SK-N-SH (cell line): ENCODE results near the gene HSD11B2. TPM values are rescaled to one million over a fixed set of nuclear protein-coding genes. Genes with fewer than 3 reads are reported as not detected.

Experiments used
- CTCF ChIA-PET: fragments of 300-600, 350-600 bp; formaldehyde crosslinking; extraction: SDS; loops from one replicate; lab custom pipeline; 2021; lab: Yijun Ruan, JAX
- POLR2A ChIA-PET: fragments of 350-600 bp; sonication (Branson Sonifier 250); formaldehyde crosslinking; extraction: SDS; loops from one replicate; lab custom pipeline; 2020; ENCODE audit warnings: antibody characterized with exemption, inconsistent platforms; lab: Yijun Ruan, JAX
- DNase-seq: peaks from one replicate; pipeline ENCODE4 v3.0.0; 2012
- H2AFZ ChIP-seq: fragments of 200-600 bp; sonication (generic); 2 replicates; pipeline ENCODE4 v1.8.1; 2016; ENCODE audit warnings: antibody characterized with exemption, mild to moderate bottlenecking, low read depth
- H3F3A ChIP-seq: fragments of 200-600 bp; sonication (generic); replicated peaks from 2 replicates; pipeline ENCODE3; 2016; ENCODE audit warnings: antibody characterized with exemption, mild to moderate bottlenecking; ENCODE audit not compliant: insufficient read depth
- H3K27ac ChIP-seq, 2 experiments: fragments of 200-500 bp in 1 of 2; fragments of 200-600 bp in 1 of 2; sonication (Bioruptor generic) in 1 of 2; sonication (generic), shearing (Covaris generic) in 1 of 2; 2 replicates each; pipeline versions ENCODE4 v1.5.1 to v1.6.1; 2014 to 2016; ENCODE audit warnings: low read depth in 2 of 2, inconsistent platforms in 1 of 2, low read length in 1 of 2, mild to moderate bottlenecking in 1 of 2, mixed read lengths in 1 of 2
- H3K27me3 ChIP-seq: fragments of 200-600 bp; sonication (generic), shearing (Covaris generic); 2 replicates; pipeline ENCODE4 v1.6.1; 2016; ENCODE audit warnings: mixed run types; ENCODE audit not compliant: insufficient read depth
- H3K36me3 ChIP-seq, 2 experiments: fragments of 200-500 bp in 1 of 2; fragments of 200-600 bp in 1 of 2; sonication (Bioruptor generic) in 1 of 2; sonication (generic) in 1 of 2; replicated peaks in 1 of 2; 2 replicates each; pipeline versions ENCODE3 to v1.5.1; 2014 to 2016; ENCODE audit warnings: low read length in 1 of 2, mild to moderate bottlenecking in 1 of 2; ENCODE audit not compliant: insufficient read depth in 2 of 2, control insufficient read depth in 1 of 2
- H3K4me1 ChIP-seq, 2 experiments: fragments of 200-500 bp in 1 of 2; fragments of 200-600 bp in 1 of 2; sonication (Bioruptor generic) in 1 of 2; sonication (generic), shearing (Covaris generic) in 1 of 2; 2 replicates each; pipeline versions ENCODE4 v1.5.1 to v1.6.1; 2014 to 2016; ENCODE audit warnings: low read depth in 1 of 2, low read length in 1 of 2, mixed run types in 1 of 2; ENCODE audit not compliant: insufficient read depth in 2 of 2, control insufficient read depth in 1 of 2
- H3K4me2 ChIP-seq: fragments of 200-600 bp; sonication (generic), shearing (Covaris generic); 2 replicates; pipeline ENCODE4 v1.6.1; 2017; ENCODE audit warnings: mixed run types
- H3K4me3 ChIP-seq, 2 experiments: fragments of 200-500 bp in 1 of 2; fragments of 200-600 bp in 1 of 2; sonication (Bioruptor generic) in 1 of 2; sonication (generic), shearing (Covaris generic) in 1 of 2; 2 replicates each; pipeline versions ENCODE4 v1.5.1 to v1.8.1; 2014 to 2016; ENCODE audit warnings: low read depth in 2 of 2, inconsistent platforms in 1 of 2, low read length in 1 of 2, mild to moderate bottlenecking in 1 of 2, mixed read lengths in 1 of 2, moderate library complexity in 1 of 2
- H3K79me2 ChIP-seq: fragments of 200-600 bp; sonication (generic); 2 replicates; pipeline ENCODE4 v1.8.1; 2017; ENCODE audit warnings: mild to moderate bottlenecking; ENCODE audit not compliant: insufficient read depth
- H3K9ac ChIP-seq: fragments of 200-600 bp; sonication (generic); 2 replicates; pipeline ENCODE4 v1.6.1; 2017; ENCODE audit warnings: mixed run types
- H3K9me2 ChIP-seq: fragments of 200-600 bp; sonication (generic); 2 replicates; pipeline ENCODE4 v1.6.1; 2017; ENCODE audit warnings: mixed run types
- H3K9me3 ChIP-seq: fragments of 200-600 bp; sonication (generic); 2 replicates; pipeline ENCODE4 v1.6.1; 2017; ENCODE audit warnings: mixed run types, mild to moderate bottlenecking, moderate library complexity
- H4K20me1 ChIP-seq: fragments of 200-600 bp; sonication (generic); 2 replicates; pipeline ENCODE4 v1.6.1; 2017; ENCODE audit warnings: mild to moderate bottlenecking, mixed run types; ENCODE audit not compliant: insufficient read depth
- EZH2phosphoT487 ChIP-seq: fragments of 200-600 bp; sonication (generic); IDR thresholded peaks from 2 replicates; pipeline ENCODE4 v1.6.1; 2017; ENCODE audit warnings: low read depth, mixed run types, mild to moderate bottlenecking, antibody characterized with exemption, moderate library complexity, borderline replicate concordance
- FOXJ3 ChIP-seq: sonication (generic); formaldehyde crosslinking; IDR thresholded peaks from 2 replicates; pipeline ENCODE4 v1.5.1; 2020; ENCODE audit warnings: mild to moderate bottlenecking, missing genetic modification reagents
- JUND ChIP-seq: IDR thresholded peaks from 2 replicates; pipeline ENCODE4 v1.4.0; 2012
- NFIC ChIP-seq: IDR thresholded peaks from 2 replicates; pipeline ENCODE4 v1.4.0; 2012; ENCODE audit warnings: borderline replicate concordance
- NRF1 ChIP-seq: IDR thresholded peaks from 2 replicates; pipeline ENCODE4 v1.6.1; 2012; ENCODE audit warnings: low read depth, mild to moderate bottlenecking, low read length
- POLR2AphosphoS5 ChIP-seq: IDR thresholded peaks from 2 replicates; pipeline ENCODE4 v1.6.1; 2012; ENCODE audit warnings: low read depth, low read length
- RAD21 ChIP-seq: IDR thresholded peaks from 2 replicates; pipeline ENCODE4 v1.6.1; 2012; ENCODE audit warnings: mild to moderate bottlenecking, low read length
- RCOR1 ChIP-seq: fragments of 150-350 bp; IDR thresholded peaks from 2 replicates; pipeline ENCODE4 v1.6.1; 2017; ENCODE audit warnings: antibody characterized with exemption, low read length
- RFX5 ChIP-seq: IDR thresholded peaks from 2 replicates; pipeline ENCODE4 v1.6.1; 2012; ENCODE audit warnings: mild to moderate bottlenecking, improper control_type of control experiment, low read length
- SIN3A ChIP-seq: IDR thresholded peaks from 2 replicates; pipeline ENCODE4 v1.6.1; 2012; ENCODE audit warnings: low read depth, mild to moderate bottlenecking, low read length, moderate library complexity, borderline replicate concordance
- SMC3 ChIP-seq: IDR thresholded peaks from 2 replicates; pipeline ENCODE4 v1.6.1; 2012; ENCODE audit warnings: low read depth, low read length, improper control_type of control experiment
- TAF1 ChIP-seq: IDR thresholded peaks from 2 replicates; pipeline ENCODE4 v1.6.1; 2012; ENCODE audit warnings: low read depth, mild to moderate bottlenecking, low read length, moderate library complexity, borderline replicate concordance
- WGBS: methylation state at CpG from one replicate; pipeline ENCODE4 v1.1.6; 2017; ENCODE audit warnings: low lambda C conversion rate; 5-methylcytosine and 5-hydroxymethylcytosine counted together
- polyA plus RNA-seq, 3 experiments: library from polyadenylated mRNA; depleted of rRNA; stranded (reverse); fragments of >200 nt; gene quantifications; 2 replicates each; pipeline ENCODE4 v1.2.3, GENCODE V29; 2012
- TF ChIP-seq, protein P1 (sequence below): IDR thresholded peaks from 2 replicates; pipeline ENCODE4 v1.4.0; 2012; ENCODE audit warnings: low read depth, borderline replicate concordance
- TF ChIP-seq, protein P2 (sequence below): fragments of 200-600 bp; sonication (generic); IDR thresholded peaks from 2 replicates; pipeline ENCODE4 v1.6.1; 2017; ENCODE audit warnings: antibody characterized with exemption, mild to moderate bottlenecking, moderate library complexity
- TF ChIP-seq, protein P3 (sequence below): fragments of 150-350 bp; IDR thresholded peaks from 2 replicates; pipeline ENCODE4 v1.6.1; 2016; ENCODE audit warnings: mild to moderate bottlenecking, low read depth, low read length
- TF ChIP-seq, protein P4 (sequence below): IDR thresholded peaks from 2 replicates; pipeline ENCODE4; 2012
- TF ChIP-seq, protein P5 (sequence below): fragments of 150-350 bp; IDR thresholded peaks from 2 replicates; pipeline ENCODE4 v1.6.1; 2017; ENCODE audit warnings: antibody characterized with exemption, low read length, low read depth, borderline replicate concordance

Gene HSD11B2
- polyA plus RNA-seq, 1 of the 3 experiments (the other 2 are of a cell fraction) = 0.23 TPM

DNA sequence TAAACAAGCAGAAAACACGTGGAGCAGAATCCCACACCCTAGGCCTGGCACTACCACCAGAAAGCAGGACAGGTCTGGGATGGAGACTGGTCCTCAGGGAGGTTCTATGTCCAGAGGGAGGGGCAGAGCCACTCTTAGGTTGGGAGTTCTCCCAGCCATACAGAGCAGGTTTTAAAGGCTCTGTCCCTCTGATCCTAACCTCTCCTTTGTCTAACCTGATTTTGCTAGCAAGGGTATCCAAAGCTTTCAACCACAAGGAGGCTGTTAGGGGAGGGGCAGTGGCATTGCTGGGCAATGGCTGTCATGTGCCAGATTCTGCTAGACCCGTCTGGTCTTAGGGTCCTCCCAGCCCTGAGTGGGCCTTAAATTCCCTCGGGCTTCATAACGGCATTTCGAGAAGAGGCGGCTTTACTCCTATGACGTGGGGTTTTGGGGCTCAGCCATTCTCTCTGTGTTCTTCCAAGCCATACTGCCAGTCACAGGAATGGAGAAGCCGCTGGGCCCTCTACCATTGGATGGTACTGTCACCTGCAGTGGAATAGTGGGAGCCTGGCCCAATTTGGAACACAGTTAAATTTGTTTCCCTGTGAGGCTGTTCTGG lies 43.3 kb upstream of the HSD11B2 start:
- Histone ChIP-seq H3F3A (peaks cover 6% of the 10 kb centered on the region), H4K20me1 (no peaks in the 10 kb centered on the region), H3K27ac (no peak overlapping the region), H3K27me3 (no peaks in the 10 kb centered on the region), H3K4me1 (peaks cover 4 to 29% of the 10 kb centered on the region in 2 experiments; a peak in 2 of 4 replicates), H3K36me3 (no peaks in the 10 kb centered on the region), H3K9me2 (no peaks in the 10 kb centered on the region), H3K79me2 (no peaks in the 10 kb centered on the region), H2AFZ (no peak overlapping the region), H3K4me2 (no peak overlapping the region), H3K4me3 (no peak overlapping the region), H3K9ac (no peak overlapping the region), H3K9me3 (no peaks in the 10 kb centered on the region)
- CTCF ChIA-PET = interaction anchor here (1.2 to 3.2 kb wide), 4 partner anchors 10 to 41 kb away, joined by 4 to 14 read pairs (median 8); partner anchors contain the start of gene ZDHHC1
- 37% methylated on average over 3 of the region's 8 CpGs for WGBS
- no peak for TF ChIP-seq NFIC
- TF ChIP-seq, protein P1, sequence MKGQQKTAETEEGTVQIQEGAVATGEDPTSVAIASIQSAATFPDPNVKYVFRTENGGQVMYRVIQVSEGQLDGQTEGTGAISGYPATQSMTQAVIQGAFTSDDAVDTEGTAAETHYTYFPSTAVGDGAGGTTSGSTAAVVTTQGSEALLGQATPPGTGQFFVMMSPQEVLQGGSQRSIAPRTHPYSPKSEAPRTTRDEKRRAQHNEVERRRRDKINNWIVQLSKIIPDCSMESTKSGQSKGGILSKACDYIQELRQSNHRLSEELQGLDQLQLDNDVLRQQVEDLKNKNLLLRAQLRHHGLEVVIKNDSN = no peak
- TF ChIP-seq RCOR1 = no peak
- no peak for TF ChIP-seq RAD21
- TF ChIP-seq POLR2AphosphoS5 = no peak
- no peak for TF ChIP-seq RFX5
- TF ChIP-seq, protein P2, sequence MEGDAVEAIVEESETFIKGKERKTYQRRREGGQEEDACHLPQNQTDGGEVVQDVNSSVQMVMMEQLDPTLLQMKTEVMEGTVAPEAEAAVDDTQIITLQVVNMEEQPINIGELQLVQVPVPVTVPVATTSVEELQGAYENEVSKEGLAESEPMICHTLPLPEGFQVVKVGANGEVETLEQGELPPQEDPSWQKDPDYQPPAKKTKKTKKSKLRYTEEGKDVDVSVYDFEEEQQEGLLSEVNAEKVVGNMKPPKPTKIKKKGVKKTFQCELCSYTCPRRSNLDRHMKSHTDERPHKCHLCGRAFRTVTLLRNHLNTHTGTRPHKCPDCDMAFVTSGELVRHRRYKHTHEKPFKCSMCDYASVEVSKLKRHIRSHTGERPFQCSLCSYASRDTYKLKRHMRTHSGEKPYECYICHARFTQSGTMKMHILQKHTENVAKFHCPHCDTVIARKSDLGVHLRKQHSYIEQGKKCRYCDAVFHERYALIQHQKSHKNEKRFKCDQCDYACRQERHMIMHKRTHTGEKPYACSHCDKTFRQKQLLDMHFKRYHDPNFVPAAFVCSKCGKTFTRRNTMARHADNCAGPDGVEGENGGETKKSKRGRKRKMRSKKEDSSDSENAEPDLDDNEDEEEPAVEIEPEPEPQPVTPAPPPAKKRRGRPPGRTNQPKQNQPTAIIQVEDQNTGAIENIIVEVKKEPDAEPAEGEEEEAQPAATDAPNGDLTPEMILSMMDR = no peak
- TF ChIP-seq NRF1 = no peak
- no peak for TF ChIP-seq TAF1
- no peak for TF ChIP-seq SIN3A
- TF ChIP-seq EZH2phosphoT487 = no peak
- no peak for TF ChIP-seq JUND
- no peak for TF ChIP-seq SMC3
- TF ChIP-seq, protein P3, sequence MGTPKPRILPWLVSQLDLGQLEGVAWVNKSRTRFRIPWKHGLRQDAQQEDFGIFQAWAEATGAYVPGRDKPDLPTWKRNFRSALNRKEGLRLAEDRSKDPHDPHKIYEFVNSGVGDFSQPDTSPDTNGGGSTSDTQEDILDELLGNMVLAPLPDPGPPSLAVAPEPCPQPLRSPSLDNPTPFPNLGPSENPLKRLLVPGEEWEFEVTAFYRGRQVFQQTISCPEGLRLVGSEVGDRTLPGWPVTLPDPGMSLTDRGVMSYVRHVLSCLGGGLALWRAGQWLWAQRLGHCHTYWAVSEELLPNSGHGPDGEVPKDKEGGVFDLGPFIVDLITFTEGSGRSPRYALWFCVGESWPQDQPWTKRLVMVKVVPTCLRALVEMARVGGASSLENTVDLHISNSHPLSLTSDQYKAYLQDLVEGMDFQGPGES = no peak
- TF ChIP-seq, protein P4, sequence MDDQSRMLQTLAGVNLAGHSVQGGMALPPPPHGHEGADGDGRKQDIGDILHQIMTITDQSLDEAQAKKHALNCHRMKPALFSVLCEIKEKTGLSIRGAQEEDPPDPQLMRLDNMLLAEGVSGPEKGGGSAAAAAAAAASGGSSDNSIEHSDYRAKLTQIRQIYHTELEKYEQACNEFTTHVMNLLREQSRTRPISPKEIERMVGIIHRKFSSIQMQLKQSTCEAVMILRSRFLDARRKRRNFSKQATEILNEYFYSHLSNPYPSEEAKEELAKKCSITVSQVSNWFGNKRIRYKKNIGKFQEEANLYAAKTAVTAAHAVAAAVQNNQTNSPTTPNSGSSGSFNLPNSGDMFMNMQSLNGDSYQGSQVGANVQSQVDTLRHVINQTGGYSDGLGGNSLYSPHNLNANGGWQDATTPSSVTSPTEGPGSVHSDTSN = no peak
- TF ChIP-seq FOXJ3 (CRISPR knock-in tag) = no peak
- TF ChIP-seq, protein P5, sequence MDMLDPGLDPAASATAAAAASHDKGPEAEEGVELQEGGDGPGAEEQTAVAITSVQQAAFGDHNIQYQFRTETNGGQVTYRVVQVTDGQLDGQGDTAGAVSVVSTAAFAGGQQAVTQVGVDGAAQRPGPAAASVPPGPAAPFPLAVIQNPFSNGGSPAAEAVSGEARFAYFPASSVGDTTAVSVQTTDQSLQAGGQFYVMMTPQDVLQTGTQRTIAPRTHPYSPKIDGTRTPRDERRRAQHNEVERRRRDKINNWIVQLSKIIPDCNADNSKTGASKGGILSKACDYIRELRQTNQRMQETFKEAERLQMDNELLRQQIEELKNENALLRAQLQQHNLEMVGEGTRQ = no peak
- POLR2A ChIA-PET = no interaction called here
- DNase-seq = no peak
